Brain microvascular endothelial cell (primary cell): ENCODE measurements around the gene AKAP12.

Source experiments
- DNase-seq: peaks from one replicate; pipeline ENCODE4 v3.0.0-alpha.2; 2020
- H3K27ac ChIP-seq: fragments of 250-450 bp; sonication (Bioruptor Pico); 2 replicates; pipeline ENCODE4 v1.5.1; 2020; ENCODE audit warnings: mild to moderate bottlenecking, moderate library complexity
- H3K27me3 ChIP-seq: fragments of 250-450 bp; sonication (Bioruptor Pico); replicated peaks from 2 replicates; pipeline ENCODE4 v1.5.1; 2020; ENCODE audit warnings: mild to moderate bottlenecking
- H3K36me3 ChIP-seq: fragments of 250-450 bp; sonication (Bioruptor Pico); replicated peaks from 2 replicates; pipeline ENCODE4 v1.5.1; 2020; ENCODE audit warnings: mild to moderate bottlenecking
- H3K4me3 ChIP-seq: 2 replicates; pipeline ENCODE4 v1.5.1; 2011; ENCODE audit warnings: low read depth, mild to moderate bottlenecking, control low read depth, low read length, moderate library complexity
- CTCF ChIP-seq: IDR thresholded peaks from 2 replicates; pipeline ENCODE4 v1.5.1; 2011; ENCODE audit warnings: low read depth, mild to moderate bottlenecking, moderate library complexity, low read length, control low read depth, inconsistent platforms; ENCODE audit errors: missing control alignments
- in situ Hi-C: cut with HindIII; loops from 2 replicates; pipeline ENCODE4 v1.10.0; 2017; ENCODE audit warnings: low sequenced_read_pairs, low pct_ligation_motif_present

Gene AKAP12

GRCh38 chr6:151300267-151300991, 60.7 kb downstream of the AKAP12 start:
- in situ Hi-C loops = no loop called here
- Histone ChIP-seq H3K27me3 (no peaks in the 10 kb centered on the region), H3K27ac (peak overlapping the region; percentile 51), H3K4me3 (no peak overlapping the region), H3K36me3 (peaks cover 16% of the 10 kb centered on the region)
- TF ChIP-seq CTCF = no peak
- no peak for DNase-seq

GRCh38 chr6:151301547-151301946, 61.8 kb downstream of the AKAP12 start:
- no peak for DNase-seq
- in situ Hi-C loops = no loop called here
- Histone ChIP-seq H3K27me3 (no peaks in the 10 kb centered on the region), H3K36me3 (peaks cover 25% of the 10 kb centered on the region), H3K27ac (no peak overlapping the region), H3K4me3 (no peak overlapping the region)
- no peak for TF ChIP-seq CTCF

- Histone ChIP-seq H3K27me3 (no peaks in the 10 kb centered on the region), H3K36me3 (peaks cover 32% of the 10 kb centered on the region), H3K27ac (no peak overlapping the region), H3K4me3 (no peak overlapping the region)
- TF ChIP-seq CTCF = no peak
- in situ Hi-C loops = no loop called here
- DNase-seq = no peak
These were observed 63.5 kb downstream of the AKAP12 start for GRCh38 chr6:151303231-151303630.

GRCh38 chr6:151306269-151306783, 66.6 kb downstream of the AKAP12 start:
- no peaks in the 10 kb centered on the region for H3K27me3 ChIP-seq
- in situ Hi-C loops = no loop called here
- H3K36me3 ChIP-seq = peaks cover 39% of the 10 kb centered on the region
- no peak for TF ChIP-seq CTCF
- no peak overlapping the region for H3K27ac ChIP-seq
- DNase-seq = no peak
- H3K4me3 ChIP-seq = no peak overlapping the region

GRCh38 chr6:151307501-151307900, 67.7 kb downstream of the AKAP12 start:
- in situ Hi-C loops = no loop called here
- no peak for TF ChIP-seq CTCF
- Histone ChIP-seq H3K36me3 (peaks cover 44% of the 10 kb centered on the region), H3K27me3 (no peaks in the 10 kb centered on the region), H3K27ac (no peak overlapping the region), H3K4me3 (no peak overlapping the region)
- no peak for DNase-seq

GRCh38 chr6:151309619-151310018, 69.9 kb downstream of the AKAP12 start:
- in situ Hi-C loops = no loop called here

More at GRCh38 chr6:151309619-151310018, 69.9 kb downstream of the AKAP12 start:
- H3K4me3 ChIP-seq = no peak overlapping the region
- H3K27ac ChIP-seq = no peak overlapping the region
- no peak for TF ChIP-seq CTCF
- DNase-seq = no peak
- H3K27me3 ChIP-seq = no peaks in the 10 kb centered on the region
- peaks cover 40% of the 10 kb centered on the region for H3K36me3 ChIP-seq
